Kasumi-1 (cell line): ENCODE data around the gene MAP4.
"Not testable (repeated sequence)": the region's sequence is repeated elsewhere in the genome, so short reads cannot be mapped to it uniquely, and the experiment has no call there.

Experiments
- DNase-seq, 2 experiments: peaks; one replicate each; lab custom pipeline; 2025; lab: John Stamatoyannopoulos, UW

MAP4 gene

DNA sequence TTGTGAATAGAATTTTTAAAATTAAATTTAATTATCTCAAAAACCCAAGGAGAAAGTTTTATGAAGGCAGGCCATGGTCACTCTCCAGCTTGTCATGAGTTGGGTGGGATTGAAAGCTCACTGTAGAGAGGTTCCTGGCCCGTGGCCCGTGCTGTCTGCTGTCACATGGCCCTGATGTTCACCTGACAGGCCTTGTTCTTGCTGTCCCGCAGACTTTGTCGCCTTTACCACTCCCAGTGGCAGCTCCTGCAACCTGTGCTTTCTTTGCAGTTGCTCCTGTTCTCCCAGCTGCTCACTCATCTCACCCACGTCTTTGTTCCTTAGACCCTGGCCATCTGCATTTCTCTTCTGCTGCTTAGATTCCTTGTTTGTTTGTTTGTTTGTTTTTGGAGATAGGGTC lies 177.7 kb downstream of the MAP4 start:
- DNase-seq: no peak

DNA sequence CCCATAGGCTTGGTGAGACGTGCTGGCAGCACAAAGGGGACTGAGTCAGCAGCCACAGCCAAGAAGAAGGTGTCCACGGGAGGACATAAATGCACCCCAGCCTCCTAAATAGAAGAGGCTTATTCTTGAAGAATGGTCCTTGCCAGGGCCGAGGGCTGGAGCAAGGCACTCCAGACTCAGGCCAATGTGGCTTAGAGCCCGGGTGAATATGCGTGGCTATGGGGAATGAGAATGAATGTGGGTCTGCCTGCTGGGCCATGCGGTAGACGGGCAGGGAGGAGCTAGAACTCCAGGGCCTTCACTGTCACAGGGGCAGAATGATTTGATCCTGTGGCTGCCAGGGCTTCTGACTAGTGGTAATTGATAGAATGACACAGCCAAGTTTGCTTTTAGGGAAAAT lies 179.2 kb downstream of the MAP4 start:
- no peak for DNase-seq

DNA sequence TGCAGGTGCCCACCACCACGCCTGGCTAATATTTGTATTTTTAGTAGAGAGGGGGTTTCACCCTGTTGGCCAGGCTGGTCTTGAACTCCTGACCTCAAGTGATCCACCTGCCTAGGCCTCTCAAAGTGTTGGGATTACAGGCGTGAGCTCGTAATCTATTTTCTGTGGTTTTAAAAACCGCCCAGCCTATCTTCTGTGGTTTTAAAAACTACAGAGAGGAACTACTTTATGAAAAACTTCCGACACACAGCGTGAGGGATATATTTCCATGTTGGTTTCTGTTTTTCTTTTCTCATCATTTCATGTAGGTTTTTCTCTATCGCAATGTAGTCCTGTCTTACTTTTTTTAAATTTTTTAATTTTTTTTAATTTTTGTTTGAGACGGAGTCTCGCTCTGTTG lies 186.7 kb downstream of the MAP4 start:
- not testable (repeated sequence) for DNase-seq

DNA sequence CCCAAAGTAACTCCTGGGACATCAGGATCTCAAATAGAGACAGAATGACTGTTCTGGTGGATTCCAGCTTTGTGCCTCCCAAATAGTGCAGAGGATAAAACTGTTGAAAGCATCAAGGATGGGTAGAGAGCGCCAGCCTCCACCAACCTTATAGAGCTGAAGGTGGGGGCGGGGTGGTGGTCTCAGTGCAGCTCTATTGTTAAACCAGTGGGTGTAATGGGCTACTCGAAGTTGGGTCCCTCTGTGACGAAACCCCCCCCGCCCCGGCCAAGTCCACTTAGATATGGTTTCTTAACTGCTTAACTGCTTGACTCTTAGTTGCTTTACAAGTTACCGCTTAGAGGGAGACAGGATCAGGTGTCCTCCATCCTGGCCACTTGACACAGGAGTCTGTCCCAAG lies 190.6 kb downstream of the MAP4 start:
- no peak for DNase-seq

DNA sequence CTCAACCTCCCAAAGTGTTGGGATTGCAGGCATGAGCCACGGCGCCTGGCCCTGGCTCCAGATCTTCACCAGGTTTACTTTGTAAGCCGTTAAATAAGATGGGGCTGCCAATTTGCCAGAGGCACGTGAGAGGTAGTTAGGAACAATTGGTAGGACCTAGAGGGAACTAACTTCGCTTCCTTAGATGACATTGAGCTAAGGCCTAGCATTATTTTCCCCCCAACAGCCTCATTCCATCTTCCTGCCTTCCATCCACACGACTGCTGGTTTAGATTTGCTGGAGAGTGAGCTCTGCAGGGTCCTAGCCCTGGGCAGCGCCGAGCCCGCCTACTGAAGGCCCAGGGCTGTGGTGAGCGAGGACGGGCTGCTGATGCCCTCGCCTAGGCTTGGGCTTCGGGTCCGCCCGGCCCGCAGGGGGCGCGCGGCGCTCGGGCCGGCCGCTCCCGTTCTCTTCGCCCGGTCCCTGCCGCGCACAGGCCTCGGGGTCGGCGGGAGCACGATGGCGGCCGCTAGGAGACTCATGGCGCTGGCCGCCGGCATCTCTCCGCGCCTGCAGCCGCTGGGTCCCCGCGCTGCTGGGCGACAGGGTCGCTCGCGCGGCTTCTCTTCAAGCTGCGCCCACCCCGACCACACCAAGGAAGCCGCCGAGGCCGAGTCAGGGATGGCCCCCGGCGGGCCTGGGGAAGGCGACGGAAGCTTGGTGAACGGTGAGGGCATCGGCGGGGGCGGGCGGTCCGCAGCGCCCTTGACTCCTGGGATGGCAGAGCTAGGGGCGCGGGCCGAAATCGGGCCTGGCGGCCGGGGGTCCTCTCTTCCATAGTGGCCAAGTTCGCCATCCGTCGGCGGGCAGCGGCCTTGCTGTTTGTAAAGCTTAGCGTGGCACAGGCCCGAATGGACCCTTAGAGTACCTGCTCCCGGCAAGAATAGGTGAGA lies 191.4 kb downstream of the MAP4 start:
- DNase-seq: peak; percentile 80 to 81

DNA sequence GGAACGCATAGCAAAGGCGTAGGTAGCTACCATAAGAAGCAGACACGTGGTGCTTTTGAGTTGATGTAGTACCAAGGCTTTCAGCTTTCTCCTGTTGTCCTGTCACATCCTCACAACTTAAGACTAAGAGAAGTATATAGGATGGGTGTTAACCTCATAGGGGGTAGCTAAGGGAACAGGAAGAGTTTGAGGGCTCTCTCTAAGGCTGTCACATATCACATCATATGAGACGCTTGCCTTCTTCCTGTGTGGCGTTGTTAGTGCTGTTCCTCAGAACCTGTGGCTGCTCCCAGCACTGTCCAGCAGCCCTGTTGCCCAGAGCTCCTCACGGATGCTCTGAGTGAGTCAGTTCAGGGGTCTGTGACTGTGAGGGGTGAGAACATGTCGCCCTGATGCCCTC lies 198.6 kb downstream of the MAP4 start:
- DNase-seq: no peak

DNA sequence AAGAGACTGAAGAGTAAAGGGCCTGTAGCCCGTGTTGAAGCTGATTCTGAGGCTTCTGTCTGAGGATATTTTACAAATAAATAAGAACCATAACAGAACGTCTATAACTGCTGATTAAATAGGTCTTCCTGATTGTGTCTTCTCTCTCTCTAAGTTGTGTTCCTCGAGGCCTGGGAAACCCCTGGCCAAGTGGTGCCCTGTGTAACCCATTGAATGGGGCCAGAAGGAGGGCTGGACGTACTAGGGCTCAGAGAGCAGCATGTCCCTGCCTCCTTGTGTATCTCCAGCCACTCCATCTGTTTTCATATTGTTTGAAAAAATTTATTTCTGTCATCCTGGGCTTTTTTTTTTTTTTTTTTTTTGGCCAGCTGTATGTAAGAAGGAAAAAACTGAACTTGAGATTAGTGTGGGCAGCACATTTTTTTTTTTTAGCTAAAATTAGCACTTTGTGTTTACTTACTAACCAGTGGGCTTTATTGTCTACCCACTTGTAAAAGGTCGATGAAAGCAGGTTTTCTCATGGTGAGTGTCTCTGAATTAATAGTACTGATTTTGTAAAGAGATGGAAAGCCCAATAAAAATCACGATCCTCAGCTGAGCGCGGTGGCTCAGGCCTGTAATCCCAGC lies 202.6 kb downstream of the MAP4 start:
- no peak for DNase-seq

DNA sequence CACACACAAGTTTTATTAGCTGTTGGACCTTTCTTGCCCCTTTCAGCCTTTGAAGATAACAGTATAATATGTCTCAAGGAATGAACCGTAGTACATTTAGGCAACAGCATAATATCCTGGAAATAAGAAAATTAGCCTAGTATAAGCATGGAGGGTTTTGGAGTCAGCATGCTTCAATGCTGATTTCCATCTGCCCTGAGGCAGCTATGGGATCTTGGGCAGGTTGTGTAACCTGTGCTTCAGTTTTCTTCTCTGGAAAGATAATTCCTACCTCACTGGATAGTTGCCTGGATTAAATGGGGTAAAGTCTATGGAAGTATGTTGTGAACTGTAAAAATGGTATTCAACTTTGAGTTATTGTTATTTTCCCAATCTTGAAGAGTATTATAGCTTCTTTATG lies 211.6 kb downstream of the MAP4 start:
- no peak for DNase-seq

DNA sequence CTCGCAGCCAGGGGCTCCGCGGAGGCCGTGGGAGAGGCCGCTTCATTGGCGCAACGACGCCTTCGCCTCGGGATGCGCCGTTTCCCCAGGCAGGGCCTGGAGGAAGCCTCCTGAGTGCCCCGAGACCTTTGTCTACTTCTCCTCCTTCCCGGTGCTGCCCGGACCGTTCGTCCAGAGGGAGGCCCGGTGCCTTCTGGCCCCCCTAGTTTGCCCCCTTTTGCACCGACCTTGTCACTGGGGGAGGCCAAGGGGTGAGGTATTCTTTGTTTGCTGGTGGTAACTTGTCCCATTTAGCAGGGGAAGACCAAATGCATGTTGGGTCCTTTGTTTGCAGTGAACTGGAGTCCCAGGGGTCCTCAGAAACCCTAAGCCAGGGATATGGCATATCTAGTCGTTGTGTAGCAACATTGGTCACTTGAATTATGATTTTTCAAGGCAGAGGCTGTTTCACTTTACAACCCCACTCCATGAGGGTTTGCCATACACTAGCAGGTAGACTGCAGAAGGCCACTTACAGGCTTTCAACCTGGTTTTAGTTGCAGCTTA lies 212.7 kb downstream of the MAP4 start:
- DNase-seq: peak in 1 of 2 experiments; percentile 40

DNA sequence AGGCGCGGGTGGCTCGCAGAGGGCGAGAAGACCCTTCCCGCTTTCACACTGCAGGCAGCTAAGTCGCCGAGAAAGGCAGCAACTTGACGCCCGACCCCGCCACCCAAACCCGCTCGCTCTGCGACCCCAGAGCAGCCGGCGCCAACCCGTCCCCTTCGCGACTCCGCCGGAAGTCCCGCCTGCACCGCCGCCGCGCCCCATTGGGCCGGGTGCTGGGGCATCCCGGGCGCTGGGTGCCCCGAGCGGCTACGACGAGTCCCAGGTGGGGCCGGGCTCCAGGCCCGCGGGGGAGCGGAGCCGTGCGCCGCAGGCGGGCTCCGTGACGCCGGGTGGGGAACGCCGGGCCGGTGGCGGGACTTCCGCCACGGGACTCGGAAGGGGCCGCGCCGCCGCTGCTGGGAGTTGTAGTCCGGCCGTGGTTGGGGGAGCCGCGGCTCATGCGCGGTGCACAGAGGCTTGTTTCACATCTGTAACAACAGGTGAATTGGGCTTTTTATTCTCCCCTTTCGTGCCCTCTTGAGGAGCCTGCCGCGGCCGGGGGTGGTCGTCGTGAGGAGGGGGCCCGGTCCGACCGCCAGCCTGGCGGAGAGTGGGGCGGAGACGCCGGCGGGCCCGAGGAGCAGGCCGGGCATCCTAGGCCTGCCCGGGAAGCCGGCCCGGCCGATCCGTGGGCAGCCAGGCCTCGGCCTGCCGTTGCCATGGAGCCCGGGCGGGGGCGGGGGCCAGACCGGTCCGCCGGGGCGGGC lies 213.3 kb downstream of the MAP4 start, which contains the start of gene DHX30:
Gene DHX30, plus strand, starts transcription at position 405 of the 746 bp plus-strand sequence. CDS start 7,546 bp downstream, outside the sequence.
- DNase-seq: peak; percentile 75 to 79
